ENCODE data around the gene ANKRD7.

ANKRD7 gene

GRCh38 chr7:118285358-118285757, 60.9 kb downstream of the ANKRD7 start:
- H3K4me3 ChIP-seq (replicated peaks in 1 of 2; ENCODE audit: low read depth in 2 of 2, low read length in 2 of 2) = no peak overlapping the region
- no peak for TF ChIP-seq CTCF (IDR thresholded peaks at IDR 0.05; ENCODE audit: low read depth, low read length)
- no peak for DNase-seq (ENCODE audit: low read depth in 2 of 2)

- no peak overlapping the region for H3K4me3 ChIP-seq (replicated peaks in 1 of 2; ENCODE audit: low read depth in 2 of 2, low read length in 2 of 2)
- DNase-seq (ENCODE audit: low read depth in 2 of 2) = no peak
- no peak for TF ChIP-seq CTCF (IDR thresholded peaks at IDR 0.05; ENCODE audit: low read depth, low read length)
Observed at GRCh38 chr7:118286131-118286530, 61.6 kb downstream of the ANKRD7 start.

- no peak for TF ChIP-seq CTCF (IDR thresholded peaks at IDR 0.05; ENCODE audit: low read depth, low read length)
- no peak overlapping the region for H3K4me3 ChIP-seq (replicated peaks in 1 of 2; ENCODE audit: low read depth in 2 of 2, low read length in 2 of 2)
- no peak for DNase-seq (ENCODE audit: low read depth in 2 of 2)
Observed at GRCh38 chr7:118288098-118288497, 63.6 kb downstream of the ANKRD7 start.

GRCh38 chr7:118289476-118289875, 65.0 kb downstream of the ANKRD7 start:
- TF ChIP-seq CTCF (IDR thresholded peaks at IDR 0.05; ENCODE audit: low read depth, low read length) = no peak

More at GRCh38 chr7:118289476-118289875, 65.0 kb downstream of the ANKRD7 start:
- no peak overlapping the region for H3K4me3 ChIP-seq (replicated peaks in 1 of 2; ENCODE audit: low read depth in 2 of 2, low read length in 2 of 2)
- no peak for DNase-seq (ENCODE audit: low read depth in 2 of 2)

All from cardiac fibroblast (primary cell).